Activated CD8-positive, alpha-beta memory T cell treated with anti-CD3 and anti-CD28 coated beads, Interleukin-2, amount 50 U/mL, for 24 hours (primary cell): Measurements from ENCODE around the gene GIMAP8.

Source experiments
- DNase-seq: peaks from one replicate; pipeline ENCODE4 v3.0.0-alpha.2; 2020; ENCODE audit errors: extremely low read depth

GIMAP8 gene

DNA sequence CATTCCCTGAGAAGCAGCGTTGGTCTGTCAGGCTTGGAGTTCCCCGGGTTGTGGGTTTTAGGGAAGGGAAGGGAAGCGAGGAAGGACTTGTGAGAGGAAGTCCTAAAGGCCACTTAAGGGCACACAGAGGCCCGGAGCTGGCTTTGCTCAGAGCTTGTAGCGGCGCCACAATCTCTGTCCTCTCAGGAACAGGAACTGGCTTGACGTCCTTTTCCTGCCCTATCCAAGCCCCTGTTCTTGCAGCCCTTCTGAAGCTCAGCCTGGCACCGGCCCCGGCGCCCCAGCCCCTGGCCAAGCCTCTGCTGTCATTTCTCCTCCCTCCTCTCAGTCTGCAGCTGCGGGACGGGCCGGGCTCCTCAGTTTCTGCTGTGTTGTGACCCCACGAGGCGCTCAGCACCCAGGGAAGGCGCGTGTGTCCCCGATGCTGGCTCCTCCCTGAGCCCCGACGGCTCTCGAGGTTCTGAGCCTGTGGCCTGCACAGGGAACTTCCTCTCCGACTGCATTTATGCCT lies at the start of gene GIMAP8:
Gene GIMAP8, plus strand, starts transcription at position 140 of the 511 bp plus-strand sequence. CDS start 16,069 bp downstream, outside the sequence.
- DNase-seq, result no peak

DNA sequence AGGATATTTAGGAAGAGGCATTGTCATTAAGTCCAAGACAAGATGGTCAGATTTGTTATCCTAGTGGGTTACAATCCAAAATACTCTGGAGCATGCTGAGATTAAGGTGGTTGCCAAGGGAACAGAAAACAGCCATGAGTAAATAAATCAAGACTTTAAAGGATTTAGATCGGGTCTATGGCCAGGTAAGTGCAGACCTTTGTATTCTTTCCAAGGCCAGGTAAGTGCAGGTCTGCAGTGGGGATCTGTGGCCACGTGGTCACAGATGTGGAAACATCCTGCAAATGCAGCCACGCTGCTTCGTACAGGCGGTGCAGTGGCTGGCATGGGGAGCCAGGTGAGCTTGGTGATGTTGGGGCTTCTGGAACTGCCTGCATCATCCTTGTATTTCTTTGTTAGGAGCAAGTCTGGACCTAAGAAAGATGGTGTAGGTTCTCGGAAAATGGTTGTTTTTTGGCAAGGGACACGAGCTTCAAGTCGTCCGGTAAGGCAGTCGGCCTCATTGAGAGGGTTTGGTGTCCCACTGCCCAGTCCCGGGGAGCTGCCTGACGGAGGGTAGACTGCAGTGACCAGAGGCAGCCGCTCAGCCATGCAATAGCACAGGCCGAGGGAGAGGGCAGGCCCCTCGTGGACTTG lies 49.5 kb upstream of the GIMAP8 start:
- DNase-seq, result no peak

DNA sequence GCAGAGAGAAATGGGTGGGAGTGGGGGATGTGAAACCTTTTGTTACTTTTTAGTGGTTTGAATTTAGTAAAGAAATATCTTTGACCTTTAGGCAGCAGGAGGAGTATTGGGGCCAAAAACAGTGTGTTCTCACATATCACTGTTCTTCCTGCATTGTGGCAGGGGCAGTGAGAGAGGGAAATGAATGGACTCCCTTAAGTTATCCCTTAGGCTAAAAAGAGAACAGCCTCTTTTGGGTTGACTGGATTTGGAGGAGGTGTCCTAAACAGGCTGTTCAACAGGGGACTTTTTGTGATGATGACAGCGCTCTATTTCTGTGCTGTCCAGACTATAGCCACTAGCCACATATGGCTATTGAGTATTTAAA lies 49.0 kb upstream of the GIMAP8 start:
- no peak for DNase-seq

DNA sequence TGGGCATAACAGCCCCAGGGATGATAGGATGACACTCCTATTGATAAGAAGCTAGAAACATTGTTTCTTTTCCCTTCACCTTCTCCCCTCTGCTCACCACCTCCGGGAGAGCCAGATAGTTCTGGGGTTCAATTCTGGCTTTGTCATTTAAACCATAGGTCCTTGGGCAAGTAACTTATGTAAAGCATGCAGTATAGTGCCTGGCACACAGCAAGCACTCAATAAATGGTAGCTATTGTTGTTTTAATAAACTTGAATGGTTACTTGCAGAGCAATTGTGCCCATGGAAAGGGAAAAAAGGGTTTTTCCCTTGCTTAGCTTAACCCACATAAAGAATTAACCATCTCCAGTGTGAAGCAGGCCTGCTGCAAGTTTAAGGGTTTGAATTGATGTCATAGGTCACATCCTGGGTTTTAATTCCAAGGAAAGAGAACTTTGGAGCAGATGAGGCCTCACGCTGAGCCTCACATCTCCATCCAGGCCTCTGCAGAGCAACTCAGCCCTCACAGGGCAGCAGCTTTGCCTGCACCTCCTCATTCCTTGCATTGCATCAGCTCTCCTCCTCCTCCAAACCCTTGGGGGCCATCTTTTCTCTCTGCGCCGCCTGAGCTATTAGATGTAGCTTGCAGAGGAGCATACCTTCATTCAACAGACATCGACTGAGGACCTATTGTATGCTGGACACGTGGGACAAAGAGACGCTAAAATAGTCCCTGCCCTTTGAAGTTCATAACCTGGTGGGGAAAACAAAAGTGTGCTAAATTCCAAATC lies 48.4 kb upstream of the GIMAP8 start:
- no peak for DNase-seq

DNA sequence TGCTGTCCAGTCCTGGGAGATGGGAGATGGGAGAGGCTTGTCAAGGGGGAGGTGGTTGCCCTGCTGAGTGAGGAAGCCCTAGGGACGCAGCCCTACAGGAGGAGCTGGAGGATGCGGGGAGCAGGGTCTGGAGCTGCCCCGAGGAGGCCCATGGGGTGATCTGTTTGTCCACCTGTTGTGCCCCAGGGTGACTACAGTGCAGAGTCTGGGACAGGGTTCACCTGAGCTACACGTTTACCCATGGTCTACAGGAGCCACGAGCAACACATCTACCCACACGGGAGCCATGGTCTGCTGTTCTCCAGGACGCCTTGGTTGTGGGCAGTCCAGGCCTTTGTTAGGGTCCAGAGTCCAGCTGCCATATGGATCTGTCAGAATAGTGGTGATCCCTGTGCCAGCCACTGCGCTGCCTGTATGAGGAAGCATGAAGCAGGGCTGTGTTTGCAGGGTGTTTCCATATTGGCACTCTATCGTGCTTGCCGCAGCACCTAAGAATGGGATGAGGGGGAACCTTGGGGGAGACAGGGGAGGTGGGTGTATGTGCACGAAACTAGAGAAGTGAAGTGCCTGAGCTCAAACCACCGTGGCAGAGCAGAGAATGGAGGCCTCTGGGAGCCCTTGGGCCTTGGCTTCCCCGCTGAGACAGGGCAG lies 47.6 kb upstream of the GIMAP8 start:
- no peak for DNase-seq

DNA sequence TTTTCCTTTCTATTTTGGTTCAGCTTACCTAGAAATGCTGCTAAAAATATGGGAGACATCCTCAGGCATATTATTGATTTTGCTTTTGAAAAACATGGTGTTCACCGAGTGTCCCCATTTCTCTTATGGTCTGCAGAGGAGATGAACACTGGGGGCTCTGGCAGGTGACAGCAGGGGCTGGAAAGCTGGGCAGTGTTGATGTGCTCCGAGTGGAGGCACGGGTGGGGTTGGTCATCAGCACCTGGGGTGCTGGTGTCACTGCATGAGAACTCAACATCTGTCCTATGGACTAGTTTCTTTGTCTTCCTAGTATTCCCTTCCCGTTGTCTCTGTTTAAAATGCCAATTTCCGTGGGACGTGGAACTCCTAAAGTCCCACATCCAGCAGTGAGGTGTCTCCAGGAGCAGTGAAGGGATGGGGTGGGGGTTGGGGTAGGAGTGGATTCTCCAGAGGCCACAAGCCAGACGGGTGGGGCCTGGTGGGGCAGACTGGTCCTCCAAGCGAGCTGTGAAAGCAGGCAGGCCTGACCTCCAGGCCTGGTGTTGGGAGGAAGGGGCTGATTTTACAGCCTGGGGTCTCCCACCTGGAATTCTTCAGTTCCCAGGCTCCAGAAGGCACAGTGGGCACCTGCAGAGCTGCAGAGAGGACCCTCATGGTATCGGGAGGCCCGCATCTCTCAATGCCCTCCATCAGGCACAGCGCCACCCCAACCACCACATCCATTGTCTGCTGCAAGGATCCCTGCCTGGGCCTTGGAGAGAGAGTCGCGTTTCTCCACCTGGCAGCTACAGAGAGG lies 46.9 kb upstream of the GIMAP8 start:
- DNase-seq, result no peak

DNA sequence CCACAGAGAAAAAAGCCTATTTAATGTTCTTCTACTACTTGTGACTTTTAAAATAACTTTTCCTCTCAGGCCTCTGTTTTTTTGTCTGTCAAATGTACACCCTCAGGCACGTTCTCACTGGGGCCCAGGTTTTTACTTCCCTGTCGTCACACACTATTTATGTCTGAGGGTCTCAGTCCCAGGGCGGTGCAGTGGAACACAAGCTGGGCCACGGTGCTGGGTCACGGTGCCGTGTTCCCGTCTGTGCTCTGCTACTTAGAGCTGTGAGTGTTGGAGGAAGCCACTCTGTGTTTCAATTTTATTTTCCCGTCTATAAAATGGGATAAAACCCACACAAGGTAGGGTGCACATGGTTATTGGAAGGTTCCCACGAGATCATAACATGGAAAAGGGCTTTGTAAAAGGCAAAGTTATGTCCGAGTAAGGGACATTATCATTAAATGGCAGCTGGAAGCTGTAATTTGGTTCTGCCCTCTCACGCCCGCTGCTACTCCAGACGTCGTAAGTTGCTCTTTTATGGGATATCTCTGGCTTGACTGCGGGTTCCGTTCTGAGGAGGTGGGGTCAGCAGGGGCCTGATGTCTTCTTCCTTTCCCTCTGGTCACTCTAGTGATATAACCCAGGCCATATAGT lies 46.1 kb upstream of the GIMAP8 start:
- no peak for DNase-seq

DNA sequence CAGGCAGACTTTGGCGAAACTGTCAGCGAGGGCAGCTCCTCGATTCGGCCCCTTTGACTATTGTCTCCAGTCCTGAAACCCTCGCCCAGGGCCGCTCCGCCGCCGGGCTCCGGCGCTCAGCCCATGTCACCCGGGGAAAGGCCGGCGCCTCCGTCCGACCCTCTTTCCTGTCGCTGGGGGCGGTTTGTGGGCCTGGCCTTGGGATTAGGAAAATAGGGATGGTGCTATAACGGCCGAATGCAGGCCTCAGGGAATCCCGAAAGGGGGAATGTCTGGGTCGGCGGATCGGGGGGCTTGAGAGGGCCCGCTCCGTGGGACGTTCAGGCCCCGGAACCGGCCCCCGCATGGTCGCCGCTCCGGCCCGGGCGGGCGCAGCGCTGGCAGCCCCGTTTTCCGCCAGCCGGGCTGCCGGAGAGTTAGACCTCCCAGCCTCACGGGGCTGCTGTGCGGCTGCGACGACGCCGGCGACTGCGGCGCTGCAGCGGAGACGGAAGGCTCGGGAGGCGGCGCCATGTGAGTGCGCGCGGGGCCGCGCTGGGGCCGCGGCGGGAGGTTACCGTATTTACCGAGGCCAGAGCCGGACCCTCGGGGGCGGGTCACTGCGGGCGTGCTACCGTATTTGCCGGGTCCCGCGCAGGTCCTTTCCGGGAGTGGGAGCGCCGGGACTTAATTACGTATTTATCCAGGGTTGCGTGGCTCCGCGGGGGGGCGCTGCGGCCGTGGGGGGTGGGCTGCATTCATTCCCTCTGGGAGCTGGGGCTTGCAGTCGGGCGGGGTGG lies 45.4 kb upstream of the GIMAP8 start:
- DNase-seq, result no peak

DNA sequence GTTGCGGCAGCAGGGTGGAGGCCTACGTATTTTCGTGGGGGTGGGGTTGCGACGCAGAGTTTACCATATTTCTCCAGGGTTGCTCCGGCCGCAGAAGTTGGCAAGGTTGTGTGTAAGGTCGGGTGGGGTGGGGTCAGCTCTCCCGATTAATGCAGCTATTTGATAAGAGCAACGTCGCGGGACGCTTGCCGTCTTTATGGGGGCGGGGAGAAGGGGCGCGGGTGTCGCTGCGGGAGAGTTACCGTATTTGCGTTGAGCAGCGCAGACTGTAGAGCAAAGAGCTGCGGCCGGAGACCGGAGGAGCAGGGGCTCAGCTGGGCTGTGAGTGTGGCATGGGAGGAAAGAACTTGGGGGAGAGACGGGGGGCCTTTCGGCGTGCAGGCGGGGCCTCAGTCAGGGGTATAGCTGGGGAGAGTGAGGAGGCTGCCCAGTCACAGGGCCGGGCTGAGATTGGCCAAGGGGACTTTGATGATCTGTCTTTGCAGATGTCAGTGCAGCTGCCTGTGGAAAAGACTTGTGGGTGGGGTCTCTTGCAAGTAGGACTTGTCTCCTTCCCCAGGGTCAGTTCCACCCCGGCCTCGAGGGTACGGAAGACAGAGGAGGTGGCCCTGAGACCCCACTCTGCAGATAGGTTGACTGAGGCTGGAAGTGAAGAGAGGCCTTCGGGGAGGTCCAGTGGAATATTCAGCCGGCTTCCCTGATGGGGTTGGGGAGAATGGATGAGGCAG lies 44.7 kb upstream of the GIMAP8 start:
- DNase-seq, result no peak

DNA sequence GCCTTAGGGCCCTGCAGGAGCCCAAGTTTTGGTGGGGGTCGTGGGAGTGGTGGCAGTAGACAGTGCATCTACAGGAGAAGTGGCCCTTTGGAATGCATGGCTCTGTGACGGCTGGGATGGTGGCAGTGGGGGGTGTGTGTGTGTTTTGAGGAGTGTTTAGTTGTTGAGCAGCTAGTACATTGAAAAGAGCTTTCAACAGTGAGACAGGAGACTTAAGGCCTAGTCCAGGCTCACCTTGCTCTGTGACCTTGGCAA lies 44.2 kb upstream of the GIMAP8 start:
- no peak for DNase-seq

DNA sequence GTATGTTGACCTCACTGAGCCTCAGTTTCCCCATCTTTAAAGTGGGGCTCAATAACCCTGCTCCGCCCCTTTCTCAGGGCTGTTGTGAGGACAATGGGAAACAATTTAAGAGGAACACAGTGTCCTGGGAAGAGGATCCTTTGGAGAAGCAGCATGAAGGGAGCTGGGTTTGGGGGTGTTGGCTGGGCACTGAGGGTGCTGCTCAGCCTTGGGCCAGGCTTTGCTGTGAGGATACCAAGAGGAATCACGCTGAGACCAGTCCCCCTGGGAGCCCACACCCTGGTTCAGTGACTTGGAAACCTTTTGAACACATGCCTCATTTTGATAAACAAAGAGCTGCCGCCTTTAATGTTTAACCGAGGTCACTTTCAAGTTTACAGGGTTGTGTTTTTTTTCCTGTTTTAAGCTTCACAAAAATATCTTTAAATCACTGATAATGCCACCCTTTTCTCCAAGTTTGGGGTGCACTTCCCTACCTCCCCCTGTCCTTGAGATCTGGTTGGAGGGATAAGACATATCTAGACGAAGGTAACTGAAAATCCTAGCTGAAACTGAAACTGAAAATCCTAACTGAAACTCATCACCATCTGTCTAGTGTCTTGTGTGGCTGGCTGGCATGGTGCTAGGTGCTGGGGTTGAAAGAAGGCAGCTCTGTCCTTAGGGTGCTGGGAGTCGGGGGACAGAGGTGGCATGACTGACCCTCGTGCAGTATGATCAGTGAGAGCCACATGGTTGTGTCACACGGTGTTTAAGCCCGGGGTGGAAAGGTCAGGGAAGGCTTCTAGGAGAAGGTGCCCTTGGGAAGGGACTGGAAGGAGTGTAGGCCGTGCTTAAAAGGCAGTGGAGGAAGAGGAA lies 43.6 kb upstream of the GIMAP8 start:
- DNase-seq, result no peak

DNA sequence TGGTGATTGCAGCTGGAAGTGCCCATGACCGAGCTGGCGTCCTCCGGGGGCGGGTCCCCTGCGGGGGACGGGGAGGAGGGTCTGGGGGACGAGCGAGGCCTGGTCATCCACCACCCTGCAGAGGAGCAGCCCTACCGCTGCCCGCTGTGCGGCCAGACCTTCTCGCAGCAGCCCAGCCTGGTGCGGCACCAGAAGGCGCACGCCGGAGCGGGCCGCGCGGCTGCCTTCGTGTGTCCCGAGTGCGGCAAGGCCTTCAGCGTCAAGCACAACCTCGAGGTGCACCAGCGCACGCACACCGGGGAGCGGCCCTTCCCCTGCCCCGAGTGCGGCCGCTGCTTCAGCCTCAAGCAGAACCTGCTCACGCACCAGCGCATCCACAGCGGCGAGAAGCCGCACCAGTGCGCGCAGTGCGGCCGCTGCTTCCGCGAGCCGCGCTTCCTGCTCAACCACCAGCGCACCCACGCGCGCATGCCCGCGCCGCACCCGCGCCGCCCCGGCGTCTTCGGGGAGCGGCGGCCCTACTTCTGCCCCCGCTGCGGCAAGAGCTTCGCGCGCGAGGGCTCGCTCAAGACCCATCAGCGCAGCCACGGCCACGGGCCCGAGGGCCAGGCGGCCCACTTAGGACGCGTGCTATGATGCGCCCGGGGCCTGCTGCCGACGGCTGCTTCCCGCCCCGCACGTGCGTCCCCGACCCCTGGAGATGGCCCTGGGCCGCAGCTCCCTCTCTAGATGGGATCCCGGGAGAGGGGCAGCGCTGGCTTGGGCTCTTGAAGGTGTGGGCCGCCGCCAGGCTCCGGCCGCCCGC lies 42.6 kb upstream of the GIMAP8 start:
- no peak for DNase-seq

DNA sequence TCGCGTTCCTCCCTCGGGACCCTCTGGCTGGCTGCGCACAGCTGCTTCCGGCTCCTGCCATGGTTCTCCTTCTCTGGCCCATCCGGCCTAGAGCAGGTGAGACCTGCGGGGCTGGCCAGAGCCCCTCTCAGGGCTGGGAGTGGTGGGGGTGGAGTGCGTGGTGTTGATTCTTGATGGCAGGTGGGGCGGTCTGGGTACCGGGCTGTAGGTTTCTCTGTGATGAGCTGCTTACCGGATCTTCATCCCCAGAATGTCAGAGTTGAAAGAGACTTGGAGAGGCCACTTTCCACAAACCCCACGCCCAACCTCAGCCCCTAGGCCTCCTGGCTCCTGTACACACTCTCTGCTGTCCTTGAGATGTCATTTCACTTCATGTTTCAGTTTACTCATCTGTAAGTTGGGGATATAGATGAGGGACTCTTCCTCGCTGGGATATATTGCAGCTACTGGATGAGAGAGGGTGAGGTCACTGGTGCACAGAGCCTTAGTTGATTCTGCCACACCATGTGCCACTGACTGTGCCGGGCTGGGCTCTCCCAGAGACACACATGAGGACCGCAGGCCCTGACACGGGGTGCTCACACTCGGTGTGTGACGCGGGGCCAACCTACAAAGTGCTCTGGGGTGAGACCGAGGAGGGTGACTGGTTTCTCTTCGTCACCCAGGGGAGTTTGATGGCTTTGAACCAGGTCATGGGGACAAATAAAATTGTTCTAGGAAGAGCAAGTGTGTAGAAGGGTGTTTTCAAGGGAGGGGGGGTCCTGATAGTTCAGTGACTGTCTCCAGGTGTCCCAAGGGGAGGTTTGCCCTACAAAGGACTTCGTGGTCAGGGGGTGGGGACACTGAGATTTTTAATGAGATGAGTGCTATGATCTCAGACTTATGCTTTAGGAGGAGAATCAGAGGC lies 41.8 kb upstream of the GIMAP8 start:
- no peak for DNase-seq

DNA sequence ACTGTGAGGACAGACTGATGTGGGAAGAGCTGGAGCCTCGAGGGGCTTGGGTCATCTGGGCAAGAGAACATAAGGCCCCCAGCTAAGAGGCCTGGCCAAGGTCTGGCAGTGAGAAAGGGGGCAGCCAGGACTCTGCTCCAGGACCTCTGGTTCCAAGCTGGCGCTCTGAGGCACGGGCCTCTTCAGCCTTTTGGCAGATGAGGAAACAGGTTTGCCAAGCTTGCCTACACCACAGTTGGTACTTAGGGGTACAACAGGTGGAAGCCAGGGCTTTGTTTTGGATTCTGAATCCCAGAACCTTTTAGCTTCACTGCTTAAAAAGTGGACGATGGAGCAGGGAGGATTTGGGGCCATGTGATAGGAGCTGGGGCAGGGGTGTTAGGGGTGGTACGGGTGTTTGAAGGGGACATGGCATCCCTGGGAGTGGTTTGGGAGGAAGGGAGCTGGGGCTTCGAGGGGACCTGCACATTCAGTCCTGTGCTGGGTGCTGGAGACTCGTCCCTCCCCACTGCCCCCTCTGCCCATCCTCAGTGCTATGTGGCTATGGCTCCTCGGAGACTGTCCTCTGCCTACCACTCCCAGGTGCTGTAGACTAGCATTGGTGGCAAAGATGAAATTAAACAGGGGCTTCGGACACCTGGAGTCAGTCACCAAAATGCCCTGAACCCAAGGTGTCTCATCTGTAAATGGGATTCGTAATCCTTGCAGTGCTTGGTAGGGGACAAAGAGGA lies 41.0 kb upstream of the GIMAP8 start:
- no peak for DNase-seq

DNA sequence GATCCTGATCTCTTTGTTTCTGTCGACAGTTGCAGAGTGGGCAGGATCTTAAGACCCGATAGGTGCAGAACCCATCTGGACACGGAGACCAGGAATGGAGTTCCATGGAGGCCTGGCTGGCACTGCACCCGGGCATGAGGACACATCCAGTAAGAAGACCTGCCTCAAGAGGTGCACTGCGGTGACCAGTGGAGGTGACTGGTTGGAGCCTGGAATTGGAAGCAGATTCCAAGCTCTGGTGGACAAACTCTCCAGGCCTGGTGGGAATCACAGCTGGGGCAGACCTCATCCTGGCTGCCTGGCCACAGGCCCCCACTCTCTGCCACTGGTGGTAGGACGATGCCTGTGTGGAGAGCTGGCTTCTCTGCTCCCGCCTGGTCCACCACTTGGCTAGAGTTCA lies 40.3 kb upstream of the GIMAP8 start:
- no peak for DNase-seq

DNA sequence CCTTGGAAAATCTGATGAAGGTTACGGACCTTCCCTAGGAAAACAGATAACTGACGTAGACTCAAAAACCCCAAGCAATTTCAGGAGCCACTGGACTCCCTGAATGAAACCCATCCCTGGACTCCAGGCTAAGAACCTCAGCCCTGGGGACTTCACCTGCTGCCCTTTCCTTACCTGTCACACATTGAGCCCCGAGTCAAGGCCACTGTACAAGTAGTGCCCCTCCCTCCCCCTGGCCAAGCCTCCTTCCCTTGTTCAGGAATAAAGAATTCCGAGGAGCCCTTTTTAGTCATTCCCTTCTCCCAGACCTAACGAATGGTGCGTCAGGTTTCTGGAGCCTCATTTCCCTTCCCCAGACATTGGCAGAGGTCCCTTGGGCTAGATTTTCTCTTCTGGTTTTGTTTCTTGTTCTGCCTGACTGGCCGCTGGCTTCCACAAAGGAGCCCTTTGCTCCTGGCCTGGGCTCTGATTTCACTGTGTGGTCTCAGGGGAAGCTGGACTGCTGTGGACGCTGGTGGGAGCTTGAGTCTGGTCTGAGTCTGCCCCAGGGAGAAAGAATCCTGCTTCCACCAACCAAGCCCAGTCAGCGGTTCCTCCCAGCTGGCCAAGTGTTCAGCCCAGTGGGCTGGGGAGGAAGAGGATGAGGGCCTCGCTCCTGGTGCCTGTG lies 39.6 kb upstream of the GIMAP8 start:
- DNase-seq, result no peak
